GM10266 (cell line): ENCODE measurements around the gene IL9R.
"Not testable (repeated sequence)": the region's sequence is repeated elsewhere in the genome, so short reads cannot be mapped to it uniquely, and the experiment has no call there.

Source experiments
- DNase-seq: peaks from one replicate; pipeline ENCODE4 v3.0.0; 2012; ENCODE audit errors: extremely low spot score
- TF ChIP-seq, protein P1 (sequence below): IDR thresholded peaks from 2 replicates; pipeline ENCODE4 v1.5.1; 2012; ENCODE audit warnings: mild to moderate bottlenecking, low read depth; ENCODE audit not compliant: control insufficient read depth, insufficient read depth; ENCODE audit errors: missing control alignments

IL9R gene

DNA sequence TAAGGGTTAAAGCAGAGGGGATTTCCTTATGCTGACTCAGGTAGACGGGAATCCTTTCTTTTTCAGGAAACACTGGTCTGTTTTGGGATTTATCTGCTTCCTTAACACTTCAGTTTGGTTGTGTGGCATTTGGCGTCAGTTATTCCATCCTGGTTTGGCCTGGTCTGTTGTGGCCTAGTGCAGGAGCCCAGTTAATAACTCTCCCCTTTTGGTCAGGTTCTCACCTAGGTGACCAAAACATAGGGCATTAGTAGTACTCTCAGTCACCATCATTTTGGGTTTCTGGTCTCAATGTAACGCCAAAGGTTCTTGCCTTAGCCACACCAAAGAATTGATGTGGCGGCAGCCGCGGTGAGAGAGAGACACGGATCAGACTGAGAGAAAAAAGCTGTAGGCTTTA lies 39.7 kb upstream of the IL9R start:
- DNase-seq: no peak
- TF ChIP-seq, protein P1, sequence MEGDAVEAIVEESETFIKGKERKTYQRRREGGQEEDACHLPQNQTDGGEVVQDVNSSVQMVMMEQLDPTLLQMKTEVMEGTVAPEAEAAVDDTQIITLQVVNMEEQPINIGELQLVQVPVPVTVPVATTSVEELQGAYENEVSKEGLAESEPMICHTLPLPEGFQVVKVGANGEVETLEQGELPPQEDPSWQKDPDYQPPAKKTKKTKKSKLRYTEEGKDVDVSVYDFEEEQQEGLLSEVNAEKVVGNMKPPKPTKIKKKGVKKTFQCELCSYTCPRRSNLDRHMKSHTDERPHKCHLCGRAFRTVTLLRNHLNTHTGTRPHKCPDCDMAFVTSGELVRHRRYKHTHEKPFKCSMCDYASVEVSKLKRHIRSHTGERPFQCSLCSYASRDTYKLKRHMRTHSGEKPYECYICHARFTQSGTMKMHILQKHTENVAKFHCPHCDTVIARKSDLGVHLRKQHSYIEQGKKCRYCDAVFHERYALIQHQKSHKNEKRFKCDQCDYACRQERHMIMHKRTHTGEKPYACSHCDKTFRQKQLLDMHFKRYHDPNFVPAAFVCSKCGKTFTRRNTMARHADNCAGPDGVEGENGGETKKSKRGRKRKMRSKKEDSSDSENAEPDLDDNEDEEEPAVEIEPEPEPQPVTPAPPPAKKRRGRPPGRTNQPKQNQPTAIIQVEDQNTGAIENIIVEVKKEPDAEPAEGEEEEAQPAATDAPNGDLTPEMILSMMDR: no peak

DNA sequence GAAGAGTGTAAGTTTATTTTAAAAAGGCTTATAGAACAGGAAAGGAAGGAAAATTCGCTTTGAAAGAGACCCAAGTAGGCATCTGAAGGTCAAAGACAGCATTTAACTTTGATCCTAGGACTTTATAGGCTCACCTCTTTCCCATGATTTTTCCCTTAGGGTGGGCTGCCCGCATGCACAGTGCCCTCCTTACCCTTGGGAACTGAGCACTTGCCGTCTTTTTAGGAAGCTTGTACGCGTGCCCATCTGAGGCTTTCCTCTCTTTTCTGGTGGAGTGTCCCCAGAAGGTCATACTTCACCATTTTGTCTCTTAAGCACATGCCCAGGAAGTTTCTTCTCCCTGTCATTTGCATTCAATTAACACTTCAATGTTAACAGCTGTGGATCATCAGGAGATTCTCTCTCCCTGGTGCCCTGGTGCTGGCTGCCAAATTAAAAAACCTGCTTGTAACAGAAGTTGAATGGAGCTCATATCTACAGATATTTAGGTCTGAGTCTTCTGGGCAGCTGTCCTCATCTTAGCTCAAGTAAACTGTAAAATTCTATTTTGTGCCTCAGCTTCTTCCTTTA lies 38.4 kb upstream of the IL9R start:
- TF ChIP-seq, protein P1: no peak
- DNase-seq: no peak

GRCh38 chrX:155962906-155963305 lies 34.6 kb upstream of the IL9R start:
- DNase-seq: no peak
- TF ChIP-seq, protein P1: no peak

DNA sequence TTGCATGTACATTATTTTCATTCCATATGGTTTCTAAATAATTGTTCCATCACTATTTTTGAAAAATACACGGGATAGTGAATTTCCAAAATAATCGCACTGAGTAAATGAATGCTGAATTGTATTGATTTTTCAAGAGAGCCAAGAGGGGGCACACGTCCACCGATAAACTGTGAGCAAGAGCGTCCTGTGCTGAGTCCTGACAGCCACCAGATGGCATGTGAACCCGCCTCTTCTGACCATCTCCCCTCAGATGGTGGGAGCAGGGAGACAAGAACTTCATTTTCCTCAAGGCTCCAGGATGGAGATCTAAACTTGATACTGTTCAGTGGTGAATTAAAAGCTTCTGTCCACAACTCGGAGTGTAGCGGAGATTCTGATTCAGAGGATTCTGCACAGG lies 30.6 kb upstream of the IL9R start:
- DNase-seq: peak; percentile 32
- TF ChIP-seq, protein P1: peak; percentile 67

DNA sequence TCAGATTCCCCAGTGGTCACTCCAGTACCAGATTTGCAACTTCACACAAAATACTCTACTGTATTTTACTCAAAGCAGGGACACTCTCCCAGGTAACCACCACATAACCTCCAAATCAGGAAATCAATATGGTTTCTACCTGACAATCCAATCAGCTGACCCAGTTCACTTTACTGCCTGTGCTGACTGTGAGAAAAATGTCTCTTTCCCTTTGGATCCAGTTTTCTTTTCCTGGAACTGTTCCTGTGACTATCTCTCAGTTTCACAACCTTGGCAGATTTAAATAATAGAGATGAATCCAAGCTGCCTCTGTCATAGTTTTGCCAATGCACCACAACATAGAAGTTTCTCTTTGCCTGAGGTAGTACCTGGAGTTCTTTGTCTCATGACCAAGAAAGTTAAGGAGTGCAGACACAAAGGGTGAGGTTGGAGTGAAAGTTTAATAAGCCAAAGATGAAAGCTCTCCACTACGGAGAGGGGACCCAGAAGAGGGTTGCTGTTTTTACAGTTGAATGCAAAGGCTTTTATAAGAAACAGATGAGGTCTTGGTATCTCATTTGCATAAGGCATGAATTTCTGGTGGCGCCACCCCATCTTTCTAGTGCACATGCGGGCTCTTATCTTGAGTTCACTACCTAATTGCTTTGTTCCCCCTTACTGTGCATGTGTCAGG lies 29.7 kb upstream of the IL9R start:
- TF ChIP-seq, protein P1: no peak
- DNase-seq: no peak

DNA sequence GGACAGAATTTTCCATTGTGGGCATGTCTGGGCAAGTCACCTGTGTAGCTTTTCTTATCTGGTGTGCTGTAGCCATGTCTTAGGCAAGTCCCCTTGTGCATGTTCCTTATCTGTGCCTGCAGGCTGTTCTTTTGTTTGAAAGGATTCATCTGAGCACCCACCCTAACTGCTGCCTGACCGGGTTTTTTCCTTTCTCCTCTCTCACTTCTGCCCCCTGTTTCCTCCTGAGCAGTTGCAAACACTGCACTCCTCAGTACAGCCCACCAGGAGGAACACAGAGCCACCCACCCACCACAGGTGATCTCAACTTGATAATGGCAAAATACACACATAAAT lies 29.2 kb upstream of the IL9R start:
- DNase-seq: no peak
- TF ChIP-seq, protein P1: no peak

DNA sequence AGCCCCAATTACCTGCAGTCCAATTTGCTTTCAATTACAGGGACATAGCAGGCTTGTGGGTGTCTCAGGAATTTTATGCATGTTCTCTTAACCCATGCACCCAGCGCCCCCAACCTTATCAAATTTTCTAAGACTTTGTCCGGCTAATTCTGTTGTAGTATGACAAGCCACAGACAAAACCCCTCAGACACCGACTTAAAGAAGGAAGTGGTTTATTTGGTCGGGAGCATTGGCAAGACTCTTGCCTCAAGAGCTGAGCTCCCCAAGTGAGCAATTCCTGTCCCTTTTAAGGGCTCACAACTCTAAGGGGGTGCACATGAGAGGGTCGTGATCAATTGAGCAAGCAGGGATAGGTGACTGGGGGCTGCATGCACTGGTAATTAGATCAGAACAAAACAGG lies 28.7 kb upstream of the IL9R start:
- TF ChIP-seq, protein P1: no peak
- DNase-seq: no peak

DNA sequence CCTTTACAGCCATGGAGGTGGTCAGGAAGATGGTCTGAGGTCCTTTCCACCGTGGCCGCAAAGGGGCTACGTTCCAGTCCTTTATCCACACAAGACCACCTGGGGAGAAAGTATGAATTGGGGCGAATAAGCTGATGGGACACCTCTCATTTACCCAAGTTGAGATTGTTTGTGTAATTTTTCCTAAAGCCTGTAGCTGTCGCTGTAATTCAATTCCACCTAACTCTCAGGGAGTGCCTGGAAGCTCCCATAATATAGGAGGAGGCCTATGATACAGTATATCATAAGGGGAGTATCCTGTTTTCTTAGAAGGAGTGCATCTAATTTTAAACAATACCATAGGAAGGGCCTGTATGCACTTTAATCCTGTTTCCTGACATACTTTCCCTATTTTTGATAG lies 25.8 kb upstream of the IL9R start:
- not testable (repeated sequence) for DNase-seq

GRCh38 chrX:155972241-155972640 lies 25.3 kb upstream of the IL9R start:
- not testable (repeated sequence) for DNase-seq
